GM19025 (cell line): ENCODE measurements around the gene NF2.
"Not testable (repeated sequence)": the region's sequence is repeated elsewhere in the genome, so short reads cannot be mapped to it uniquely, and the experiment has no call there.

ENCODE experiments used
- ATAC-seq: cut with Tn5 transposase; IDR thresholded peaks from one replicate; pipeline ENCODE4 v1.9.1; 2021; ENCODE audit warnings: mild to moderate bottlenecking, low read depth, moderate library complexity; ENCODE audit not compliant: unreplicated experiment

Gene NF2

GRCh38 chr22:29603358-29604075, at the start of gene NF2:
NF2 (plus strand) TSS chr22:29603633; CDS start chr22:29603999, 366 bp downstream.
- ATAC-seq = peak; percentile 96

DNA sequence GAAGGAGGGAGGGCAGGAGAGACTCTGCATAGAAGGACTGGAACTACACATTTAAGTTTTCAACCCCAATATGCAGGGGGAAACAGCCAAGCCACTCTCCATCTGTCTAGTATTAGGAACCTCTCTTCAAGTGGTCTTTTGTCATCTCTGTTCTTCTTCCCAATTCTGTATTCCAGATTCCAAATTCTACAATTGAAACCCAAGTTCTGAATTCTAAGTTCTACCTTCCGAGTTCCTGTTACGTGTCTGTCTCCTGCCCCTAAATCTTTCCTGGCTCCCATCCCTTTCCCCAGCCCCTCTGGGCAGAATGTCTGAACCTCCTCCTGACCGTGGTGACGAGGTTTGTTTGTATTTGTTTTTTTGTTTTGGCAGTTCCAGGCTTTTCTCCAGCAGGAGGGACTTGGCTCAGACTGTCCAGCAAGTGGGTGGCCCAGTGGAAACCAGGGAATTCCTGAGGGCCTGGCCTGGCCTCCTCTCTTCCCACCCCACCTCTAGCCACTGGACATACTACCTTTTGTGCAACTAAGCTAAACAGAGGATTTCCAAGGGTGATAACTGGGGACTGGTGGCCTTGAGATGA, 48.3 kb upstream of the NF2 start:
- ATAC-seq = no peak

DNA sequence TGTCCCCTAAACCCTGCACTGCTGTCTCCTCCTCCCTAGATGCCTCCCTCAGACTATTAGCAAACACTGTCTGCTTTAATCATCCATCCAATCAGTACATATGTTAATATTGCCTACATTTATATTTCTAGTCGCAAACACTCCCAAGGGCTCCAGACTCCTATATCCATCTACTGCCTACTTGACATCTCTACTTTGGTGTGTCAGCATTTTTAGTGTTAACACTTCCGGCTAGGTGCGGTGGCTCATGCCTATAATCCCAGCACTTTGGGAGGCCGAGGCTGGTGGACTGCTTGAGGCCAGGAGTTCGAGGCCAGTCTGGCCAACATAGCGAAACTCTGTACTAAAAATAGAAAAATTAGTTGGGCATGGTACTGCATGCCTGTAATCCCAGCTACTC, 44.4 kb upstream of the NF2 start:
- ATAC-seq = no peak

DNA sequence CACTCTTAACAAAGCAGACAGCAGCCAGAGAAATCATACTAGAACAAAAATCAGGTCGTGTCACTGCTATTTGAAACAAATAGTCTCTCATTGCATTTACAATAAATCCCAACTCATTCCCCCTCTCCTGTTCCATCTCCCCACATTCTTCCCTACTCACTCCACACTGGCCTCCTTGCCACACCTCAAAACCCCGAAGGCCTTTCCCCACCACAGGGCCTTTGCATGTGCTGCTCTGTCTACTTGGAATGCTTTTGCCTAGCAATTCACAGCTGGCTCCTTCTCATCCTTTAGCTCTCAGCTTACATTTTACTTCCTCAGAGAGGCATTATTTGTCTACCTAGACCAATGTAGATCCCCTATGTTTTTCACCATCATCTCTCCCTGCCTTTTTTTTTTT, 43.6 kb upstream of the NF2 start:
- no peak for ATAC-seq

DNA sequence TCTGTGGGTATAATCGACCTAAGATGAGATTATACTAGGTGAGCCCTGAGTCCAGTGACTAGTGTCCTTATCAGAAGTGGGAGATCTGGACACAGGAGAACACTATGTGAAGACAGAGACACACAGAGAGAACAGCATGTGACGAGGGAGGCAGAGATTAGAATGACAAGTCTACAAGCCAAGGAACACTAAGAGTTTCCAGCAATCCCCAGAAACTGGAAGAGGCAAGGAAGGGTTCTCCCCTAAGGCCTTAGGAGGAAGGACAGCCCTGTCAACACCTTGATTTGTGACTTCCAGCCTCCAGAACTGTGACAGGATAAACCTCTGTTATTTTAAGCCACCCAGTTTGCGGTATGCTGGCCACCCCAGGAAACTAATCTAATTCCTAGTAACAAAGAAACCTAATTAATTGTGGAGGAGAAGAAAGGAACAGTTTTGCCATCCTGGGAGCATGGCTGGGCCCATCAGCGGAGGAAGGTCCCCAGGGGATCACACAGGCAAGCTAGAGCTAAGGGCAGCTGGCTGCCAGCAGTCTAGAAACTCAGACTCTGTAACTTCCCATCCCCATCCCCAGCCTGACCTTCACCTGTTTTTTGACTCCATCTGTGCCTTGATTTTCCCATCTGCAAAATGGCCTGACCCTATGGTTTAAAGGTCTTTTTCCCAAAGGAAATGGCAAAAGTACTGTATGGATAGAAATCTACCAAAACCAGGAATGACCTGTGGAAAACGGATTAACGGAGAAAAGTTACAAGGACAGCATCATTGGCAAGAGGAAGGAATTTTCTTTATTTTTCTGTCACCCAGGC, 39.6 kb upstream of the NF2 start:
- ATAC-seq = no peak

DNA sequence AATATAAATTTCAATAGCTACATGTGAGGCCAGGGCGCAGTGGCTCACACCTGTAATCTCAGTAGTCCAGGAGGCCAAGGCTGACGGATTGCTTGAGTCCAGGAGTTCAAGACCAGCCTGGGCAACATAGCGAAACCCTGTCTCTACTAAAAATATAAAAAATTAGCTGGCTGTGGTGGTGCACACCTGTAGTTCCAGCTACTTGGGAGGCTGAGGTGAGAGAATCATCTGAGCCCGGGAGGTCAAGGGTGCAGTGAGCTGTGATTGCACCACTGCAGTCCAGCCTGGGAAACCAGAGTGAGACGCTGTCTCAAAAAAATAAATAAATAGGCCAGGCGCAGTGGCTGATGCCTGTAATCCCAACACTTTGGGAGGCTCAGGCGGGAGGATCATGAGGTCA, 36.9 kb upstream of the NF2 start:
- ATAC-seq = not testable (repeated sequence)

DNA sequence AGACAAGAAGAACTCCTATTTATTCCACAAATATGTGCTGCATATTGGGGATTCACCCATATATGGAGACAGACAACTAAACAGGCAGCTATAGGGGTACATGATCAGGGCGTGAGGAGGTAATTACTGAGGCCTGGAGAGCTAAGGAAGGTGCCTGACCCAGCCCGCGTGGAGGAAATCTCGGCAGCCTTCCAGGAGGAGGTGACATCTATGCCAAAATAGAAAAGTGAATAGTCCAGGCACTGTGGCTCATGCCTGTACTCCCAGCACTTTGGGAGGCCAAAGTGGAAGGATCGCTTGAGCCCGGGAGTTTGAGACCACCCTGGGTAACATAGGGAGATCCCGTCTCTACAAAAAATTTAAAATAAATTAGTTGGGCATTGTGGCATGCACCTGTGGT, 36.1 kb upstream of the NF2 start:
- ATAC-seq = no peak

GRCh38 chr22:29569011-29569678, 34.3 kb upstream of the NF2 start:
- ATAC-seq = no peak

- no peak for ATAC-seq
Measured at GRCh38 chr22:29570456-29570855, 33.0 kb upstream of the NF2 start.

DNA sequence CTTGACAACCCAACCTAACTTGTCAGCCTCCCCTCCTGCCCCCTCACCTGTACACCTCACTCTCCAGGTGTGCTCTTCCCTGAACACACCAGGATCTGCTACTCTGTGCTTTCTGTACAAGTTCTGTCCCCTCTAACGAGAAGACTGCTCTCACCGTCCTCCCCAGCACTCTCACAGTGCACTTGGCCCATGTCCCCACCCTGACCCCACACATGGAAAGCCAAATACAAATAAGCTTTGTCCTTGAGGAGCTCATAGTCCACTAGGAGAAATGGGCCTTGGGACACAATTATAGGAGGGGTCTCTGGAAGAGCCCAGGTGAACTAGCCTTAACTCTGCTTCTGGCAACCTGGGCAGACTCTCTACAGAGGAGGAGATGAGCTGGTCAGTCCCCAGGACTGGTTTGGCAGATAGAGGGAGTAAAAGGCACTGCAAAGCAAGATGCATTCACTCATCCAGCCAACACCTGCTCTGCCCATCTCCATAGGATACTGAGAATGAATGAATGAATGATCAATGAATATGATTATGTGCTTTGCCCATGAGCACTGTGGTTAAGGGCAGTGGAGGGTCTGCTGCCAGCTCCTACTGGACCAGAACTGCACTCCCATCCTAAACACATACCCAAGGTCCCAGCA, 32.4 kb upstream of the NF2 start:
- ATAC-seq = no peak

- no peak for ATAC-seq
Measured at GRCh38 chr22:29574762-29575450, 28.5 kb upstream of the NF2 start.

DNA sequence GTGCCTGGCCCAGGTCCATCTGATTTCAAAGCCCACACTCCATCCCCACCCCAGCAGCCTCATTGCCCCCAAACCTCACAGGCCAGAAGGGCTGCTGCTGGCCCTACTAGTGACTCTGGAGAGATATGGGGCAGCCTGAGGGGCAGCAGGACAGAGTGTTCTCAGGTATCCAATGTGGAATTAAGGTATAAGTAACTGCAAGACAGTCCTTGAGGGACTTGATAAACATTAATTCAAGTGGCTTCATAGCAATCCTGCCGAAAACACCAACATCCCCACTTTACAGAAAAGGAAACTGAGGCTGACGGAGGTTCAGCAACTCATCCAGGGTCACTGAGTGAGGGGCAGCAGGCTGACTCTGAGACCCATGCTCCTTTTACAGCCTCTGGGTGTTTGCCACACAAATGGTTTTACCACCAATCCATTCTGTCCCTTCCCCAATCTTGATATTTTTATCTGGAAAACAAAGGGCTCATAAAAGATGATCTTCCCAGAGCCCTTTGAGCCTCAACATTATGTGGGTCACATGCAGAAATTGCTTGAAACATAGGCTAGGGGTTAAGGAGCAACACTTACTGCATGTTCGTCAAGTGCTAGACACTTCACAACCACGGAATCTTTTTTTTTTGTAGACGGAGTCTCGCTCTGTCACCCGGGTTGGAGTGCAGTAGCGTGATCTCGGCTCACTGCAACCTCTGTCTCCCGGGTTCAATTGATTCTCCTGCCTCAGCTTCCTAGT, 24.8 kb upstream of the NF2 start:
- ATAC-seq = no peak

DNA sequence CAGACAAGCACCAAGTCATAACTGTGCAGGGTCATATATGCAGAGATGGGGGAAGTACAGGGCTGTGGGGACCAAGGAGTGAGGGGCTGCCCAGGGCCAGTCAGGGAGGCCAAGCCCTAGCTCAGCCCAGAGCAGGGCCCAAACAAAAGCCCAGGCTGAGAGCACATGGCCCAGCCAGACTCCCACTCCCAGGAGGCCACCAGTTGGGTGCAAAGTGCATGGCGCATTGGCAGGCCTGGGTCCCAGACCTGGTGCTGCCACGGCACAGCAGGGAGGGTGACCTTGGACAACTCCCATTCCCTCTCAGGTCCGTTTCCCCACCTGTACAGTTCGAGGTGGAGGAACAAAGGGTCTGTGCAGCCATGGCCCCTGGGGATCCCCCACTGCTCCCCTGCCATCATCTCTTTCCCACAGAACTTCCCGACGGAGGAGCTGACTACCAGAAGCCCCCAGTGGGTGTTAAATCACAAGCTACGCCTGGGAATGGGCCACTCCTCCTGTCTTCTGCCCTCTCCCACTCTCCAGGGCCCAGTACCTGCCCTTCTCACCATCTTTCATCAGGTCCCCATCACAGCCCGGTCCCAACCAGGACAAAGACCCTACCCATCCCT, 23.1 kb upstream of the NF2 start:
- ATAC-seq = no peak

- no peak for ATAC-seq
Measured at GRCh38 chr22:29581799-29582198, 21.6 kb upstream of the NF2 start.

GRCh38 chr22:29584975-29585374, 18.5 kb upstream of the NF2 start:
- no peak for ATAC-seq

DNA sequence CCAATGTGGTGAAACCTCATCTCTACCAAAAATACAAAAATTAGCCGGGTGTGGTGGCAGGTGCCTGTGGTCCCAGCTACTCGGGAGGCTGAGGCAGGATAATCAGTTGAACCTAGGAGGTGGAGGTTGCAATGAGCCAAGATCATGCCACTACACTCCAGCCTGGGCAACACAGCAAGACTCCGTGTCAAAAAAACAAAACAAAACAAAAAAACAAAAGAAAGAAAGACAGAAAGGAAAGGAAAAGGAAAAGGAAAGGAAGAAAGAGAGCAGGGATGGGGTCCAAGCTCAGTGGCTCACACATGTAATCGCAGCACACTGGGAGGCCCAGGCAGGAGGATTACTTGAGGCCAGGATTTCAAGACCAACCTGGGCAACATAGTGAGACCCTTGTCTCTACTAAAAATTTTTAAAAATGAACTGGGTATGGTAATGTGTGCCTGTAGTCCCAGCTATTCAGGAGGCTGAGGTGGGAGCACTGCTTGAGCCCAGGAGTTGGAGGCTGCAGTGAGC, 17.2 kb upstream of the NF2 start:
- ATAC-seq = not testable (repeated sequence)

DNA sequence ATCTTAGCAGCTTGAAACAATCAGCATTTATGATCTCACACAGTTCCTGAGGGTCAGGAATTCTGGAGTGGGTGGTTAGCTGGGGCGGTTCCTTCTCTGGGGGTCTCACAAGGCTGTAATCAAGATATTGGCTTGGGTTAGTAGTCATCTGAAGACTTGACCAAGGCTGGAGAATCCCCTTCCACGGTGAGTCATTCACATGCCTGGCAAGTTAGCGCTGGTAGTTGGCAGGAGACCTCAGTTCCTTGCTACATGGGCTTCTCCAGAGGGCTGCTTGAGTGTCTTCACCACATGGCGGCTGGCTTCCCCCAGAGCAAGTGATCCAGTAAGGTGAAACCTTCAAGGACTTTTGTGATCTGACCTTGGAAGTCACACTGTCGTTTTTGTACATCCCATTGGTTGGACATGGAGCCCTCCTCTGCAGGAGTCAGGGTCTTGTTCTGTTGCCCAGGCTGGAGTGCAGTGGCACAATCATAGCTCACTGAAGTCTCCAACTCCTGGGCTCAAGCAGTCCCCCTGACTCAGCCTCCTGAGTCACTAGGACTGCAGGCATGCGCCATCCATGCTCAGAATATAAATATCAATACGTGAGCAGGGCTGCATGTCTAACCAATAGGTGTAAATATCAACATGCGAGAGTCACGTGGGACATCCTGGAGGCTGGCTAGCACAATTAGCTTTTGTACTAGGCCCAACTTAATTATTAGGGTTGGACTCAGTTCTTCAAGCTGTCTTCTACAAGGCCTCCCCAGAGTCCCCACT, 15.3 kb upstream of the NF2 start:
- no peak for ATAC-seq

- no peak for ATAC-seq
Measured at GRCh38 chr22:29593923-29594322, 9.5 kb upstream of the NF2 start.
